Measurements from ENCODE around the gene GSAP. TPM values are rescaled to one million over a fixed set of nuclear protein-coding genes. Genes with fewer than 3 reads are reported as not detected.

GSAP gene
- polyA plus RNA-seq, 1 donor from 2014 or later, result 0.21 TPM

DNA sequence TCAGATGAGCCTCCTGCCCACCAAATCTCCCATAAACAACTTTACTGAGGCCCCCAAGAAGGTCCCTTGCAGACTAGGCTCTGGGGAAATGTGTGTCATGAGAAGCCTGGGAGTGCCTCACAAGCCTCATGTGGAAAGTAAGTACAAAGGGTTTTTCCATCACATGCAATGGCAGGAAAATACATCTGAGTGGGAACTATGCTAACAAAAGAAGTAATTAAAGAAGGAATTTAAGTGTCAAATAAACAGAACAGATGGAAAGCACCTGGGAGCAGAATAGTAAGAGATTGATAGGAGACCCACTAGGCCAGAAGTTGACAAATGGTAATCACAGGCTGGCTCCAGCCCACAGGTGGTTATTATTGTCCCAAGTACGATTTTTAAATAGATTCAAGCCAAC, 20.5 kb downstream of the GSAP start:
- Histone ChIP-seq H3K27me3 (ENCODE audit: insufficient read depth, low read depth, low read length) (no peaks in the 10 kb centered on the region), H3K9me3 (ENCODE audit: low read length) (no peaks in the 10 kb centered on the region), H3K79me2 (replicated peaks; ENCODE audit: insufficient read depth, low read length) (no peaks in the 10 kb centered on the region), H3K9me2 (ENCODE audit: insufficient read depth, low read length) (no peaks in the 10 kb centered on the region), H3F3A (ENCODE audit: insufficient read depth, low read length, poor library complexity, severe bottlenecking) (no peaks in the 10 kb centered on the region), H3K4me3 (ENCODE audit: low read length) (no peak overlapping the region), H3K36me3 (ENCODE audit: insufficient read depth, low read length) (no peaks in the 10 kb centered on the region), H4K20me1 (ENCODE audit: insufficient read depth) (no peaks in the 10 kb centered on the region), H3K4me2 (ENCODE audit: low read length) (no peak overlapping the region), H3K9ac (ENCODE audit: low read length) (no peak overlapping the region), H2AFZ (ENCODE audit: low read depth, low read length) (no peak overlapping the region), H3K27ac (ENCODE audit: low read length) (no peak overlapping the region)
- TF ChIP-seq, protein P1, sequence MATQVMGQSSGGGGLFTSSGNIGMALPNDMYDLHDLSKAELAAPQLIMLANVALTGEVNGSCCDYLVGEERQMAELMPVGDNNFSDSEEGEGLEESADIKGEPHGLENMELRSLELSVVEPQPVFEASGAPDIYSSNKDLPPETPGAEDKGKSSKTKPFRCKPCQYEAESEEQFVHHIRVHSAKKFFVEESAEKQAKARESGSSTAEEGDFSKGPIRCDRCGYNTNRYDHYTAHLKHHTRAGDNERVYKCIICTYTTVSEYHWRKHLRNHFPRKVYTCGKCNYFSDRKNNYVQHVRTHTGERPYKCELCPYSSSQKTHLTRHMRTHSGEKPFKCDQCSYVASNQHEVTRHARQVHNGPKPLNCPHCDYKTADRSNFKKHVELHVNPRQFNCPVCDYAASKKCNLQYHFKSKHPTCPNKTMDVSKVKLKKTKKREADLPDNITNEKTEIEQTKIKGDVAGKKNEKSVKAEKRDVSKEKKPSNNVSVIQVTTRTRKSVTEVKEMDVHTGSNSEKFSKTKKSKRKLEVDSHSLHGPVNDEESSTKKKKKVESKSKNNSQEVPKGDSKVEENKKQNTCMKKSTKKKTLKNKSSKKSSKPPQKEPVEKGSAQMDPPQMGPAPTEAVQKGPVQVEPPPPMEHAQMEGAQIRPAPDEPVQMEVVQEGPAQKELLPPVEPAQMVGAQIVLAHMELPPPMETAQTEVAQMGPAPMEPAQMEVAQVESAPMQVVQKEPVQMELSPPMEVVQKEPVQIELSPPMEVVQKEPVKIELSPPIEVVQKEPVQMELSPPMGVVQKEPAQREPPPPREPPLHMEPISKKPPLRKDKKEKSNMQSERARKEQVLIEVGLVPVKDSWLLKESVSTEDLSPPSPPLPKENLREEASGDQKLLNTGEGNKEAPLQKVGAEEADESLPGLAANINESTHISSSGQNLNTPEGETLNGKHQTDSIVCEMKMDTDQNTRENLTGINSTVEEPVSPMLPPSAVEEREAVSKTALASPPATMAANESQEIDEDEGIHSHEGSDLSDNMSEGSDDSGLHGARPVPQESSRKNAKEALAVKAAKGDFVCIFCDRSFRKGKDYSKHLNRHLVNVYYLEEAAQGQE (IDR thresholded peaks at IDR 0.05; ENCODE audit: borderline replicate concordance), result no peak
- TF ChIP-seq EZH2 (IDR thresholded peaks at IDR 0.05; ENCODE audit: borderline replicate concordance, insufficient read depth, low read length, poor library complexity, severe bottlenecking) (no peak), EP300 (conservative IDR thresholded peaks at IDR 0.05; ENCODE audit: poor library complexity, severe bottlenecking) (no peak), RAD21 (conservative IDR thresholded peaks at IDR 0.05) (no peak), SMC3 (conservative IDR thresholded peaks at IDR 0.05; ENCODE audit: poor library complexity) (no peak), TAF1 (IDR thresholded peaks at IDR 0.05; ENCODE audit: low read depth) (no peak), POLR2AphosphoS5 (IDR thresholded peaks at IDR 0.05) (no peak), MXI1 (conservative IDR thresholded peaks at IDR 0.05; ENCODE audit: poor library complexity, severe bottlenecking) (no peak)
- TF ChIP-seq, protein P2, sequence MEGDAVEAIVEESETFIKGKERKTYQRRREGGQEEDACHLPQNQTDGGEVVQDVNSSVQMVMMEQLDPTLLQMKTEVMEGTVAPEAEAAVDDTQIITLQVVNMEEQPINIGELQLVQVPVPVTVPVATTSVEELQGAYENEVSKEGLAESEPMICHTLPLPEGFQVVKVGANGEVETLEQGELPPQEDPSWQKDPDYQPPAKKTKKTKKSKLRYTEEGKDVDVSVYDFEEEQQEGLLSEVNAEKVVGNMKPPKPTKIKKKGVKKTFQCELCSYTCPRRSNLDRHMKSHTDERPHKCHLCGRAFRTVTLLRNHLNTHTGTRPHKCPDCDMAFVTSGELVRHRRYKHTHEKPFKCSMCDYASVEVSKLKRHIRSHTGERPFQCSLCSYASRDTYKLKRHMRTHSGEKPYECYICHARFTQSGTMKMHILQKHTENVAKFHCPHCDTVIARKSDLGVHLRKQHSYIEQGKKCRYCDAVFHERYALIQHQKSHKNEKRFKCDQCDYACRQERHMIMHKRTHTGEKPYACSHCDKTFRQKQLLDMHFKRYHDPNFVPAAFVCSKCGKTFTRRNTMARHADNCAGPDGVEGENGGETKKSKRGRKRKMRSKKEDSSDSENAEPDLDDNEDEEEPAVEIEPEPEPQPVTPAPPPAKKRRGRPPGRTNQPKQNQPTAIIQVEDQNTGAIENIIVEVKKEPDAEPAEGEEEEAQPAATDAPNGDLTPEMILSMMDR (IDR thresholded peaks at IDR 0.05; ENCODE audit: poor library complexity, severe bottlenecking), result no peak

DNA sequence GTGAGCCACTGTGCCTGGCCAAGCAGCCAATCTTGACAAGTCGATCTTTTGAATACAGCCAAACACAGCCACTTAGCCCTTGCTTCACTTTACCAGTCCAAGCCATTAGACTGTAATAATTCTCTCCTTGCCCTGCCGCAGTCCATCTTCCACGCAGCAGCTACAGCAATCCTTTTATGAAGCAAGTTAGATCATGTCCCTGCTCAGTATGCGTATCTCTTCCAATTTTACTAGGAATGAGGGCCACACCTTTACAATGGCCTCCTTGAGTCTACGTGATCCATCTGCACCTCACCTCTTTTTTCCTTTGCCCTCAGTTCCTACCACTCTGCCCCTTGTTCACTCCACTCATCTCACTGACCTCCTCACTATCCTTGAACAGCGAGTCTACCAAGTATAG, 22.2 kb downstream of the GSAP start:
- Histone ChIP-seq H2AFZ (ENCODE audit: low read depth, low read length) (no peak overlapping the region), H4K20me1 (ENCODE audit: insufficient read depth) (no peaks in the 10 kb centered on the region), H3K9me3 (ENCODE audit: low read length) (no peaks in the 10 kb centered on the region), H3K4me2 (ENCODE audit: low read length) (no peak overlapping the region), H3K4me3 (ENCODE audit: low read length) (no peak overlapping the region), H3K36me3 (ENCODE audit: insufficient read depth, low read length) (no peaks in the 10 kb centered on the region), H3K79me2 (replicated peaks; ENCODE audit: insufficient read depth, low read length) (no peaks in the 10 kb centered on the region), H3K27ac (ENCODE audit: low read length) (no peak overlapping the region), H3K27me3 (ENCODE audit: insufficient read depth, low read depth, low read length) (no peaks in the 10 kb centered on the region), H3K9ac (ENCODE audit: low read length) (no peak overlapping the region), H3K9me2 (ENCODE audit: insufficient read depth, low read length) (no peaks in the 10 kb centered on the region), H3F3A (ENCODE audit: insufficient read depth, low read length, poor library complexity, severe bottlenecking) (no peaks in the 10 kb centered on the region)
- TF ChIP-seq, protein P1 (IDR thresholded peaks at IDR 0.05; ENCODE audit: borderline replicate concordance), result no peak
- TF ChIP-seq, protein P2 (IDR thresholded peaks at IDR 0.05; ENCODE audit: poor library complexity, severe bottlenecking), result no peak
- TF ChIP-seq MXI1 (conservative IDR thresholded peaks at IDR 0.05; ENCODE audit: poor library complexity, severe bottlenecking) (no peak), SMC3 (conservative IDR thresholded peaks at IDR 0.05; ENCODE audit: poor library complexity) (no peak), POLR2AphosphoS5 (IDR thresholded peaks at IDR 0.05) (no peak), EP300 (conservative IDR thresholded peaks at IDR 0.05; ENCODE audit: poor library complexity, severe bottlenecking) (no peak), RAD21 (conservative IDR thresholded peaks at IDR 0.05) (no peak), TAF1 (IDR thresholded peaks at IDR 0.05; ENCODE audit: low read depth) (no peak), EZH2 (IDR thresholded peaks at IDR 0.05; ENCODE audit: borderline replicate concordance, insufficient read depth, low read length, poor library complexity, severe bottlenecking) (no peak)
